ENCODE data around the gene DTX3L.

The DTX3L gene

DNA sequence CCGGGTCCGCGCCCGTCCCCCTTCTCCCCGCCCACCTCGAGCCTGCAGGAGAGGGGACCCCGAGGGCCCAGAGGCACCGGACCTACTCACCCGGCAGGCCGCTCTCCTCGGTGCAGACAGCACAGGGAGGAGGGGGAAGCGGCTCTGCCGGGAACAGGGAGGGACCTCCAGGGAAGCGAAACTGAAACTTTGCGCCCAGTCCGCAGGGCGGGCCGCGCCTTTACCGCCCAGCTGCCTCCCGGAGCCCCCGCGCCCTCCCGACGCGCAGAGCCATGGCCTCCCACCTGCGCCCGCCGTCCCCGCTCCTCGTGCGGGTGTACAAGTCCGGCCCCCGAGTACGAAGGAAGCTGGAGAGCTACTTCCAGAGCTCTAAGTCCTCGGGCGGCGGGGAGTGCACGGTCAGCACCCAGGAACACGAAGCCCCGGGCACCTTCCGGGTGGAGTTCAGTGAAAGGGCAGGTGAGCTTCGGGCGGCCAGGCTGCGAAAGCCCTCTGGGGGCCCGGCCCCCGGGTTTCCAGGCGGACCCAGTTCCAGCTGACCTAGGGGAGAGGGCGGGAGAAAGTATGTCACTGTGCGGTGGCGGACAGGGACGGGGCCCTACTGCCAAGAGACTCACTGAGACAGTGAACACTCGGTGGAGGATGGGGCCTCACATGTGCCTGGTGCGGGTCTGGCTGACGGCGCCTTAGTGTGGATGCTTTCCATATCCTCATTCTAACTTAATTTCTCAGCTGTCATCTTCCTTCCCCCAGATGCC lies at the start of gene DTX3L, which contains the start of gene PARP9:
DTX3L (plus strand) TSS at position 184 of the 758 bp plus-strand sequence; CDS start at position 273, 89 bp downstream.
PARP9 (minus strand) TSS at position 146 of the 758 bp plus-strand sequence. CDS start 4,680 bp downstream, outside the sequence.
- DNase-seq (ENCODE audit: low spot score), result peak; percentile 64

DNA sequence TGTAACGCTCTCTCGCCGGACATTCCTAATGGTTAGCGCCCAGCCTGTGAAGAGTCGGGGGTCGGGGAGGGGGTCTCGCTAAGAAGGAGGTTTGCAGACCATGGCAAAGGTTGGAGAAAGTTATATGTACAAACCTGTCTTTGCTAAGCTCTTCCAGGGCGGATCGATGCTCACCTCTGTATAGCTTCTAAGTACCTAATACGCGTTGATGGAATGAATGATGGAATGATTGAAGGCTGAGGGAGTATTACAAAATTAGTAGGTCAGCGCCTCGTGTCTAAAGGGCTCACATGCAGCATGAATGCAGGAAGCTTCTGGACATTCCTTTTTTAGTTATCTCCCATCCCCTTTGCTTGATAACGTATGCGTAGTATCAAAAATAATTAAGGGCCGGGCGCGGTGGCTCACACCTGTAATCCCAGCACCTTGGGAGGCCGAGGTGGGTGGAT lies 49.1 kb upstream of the DTX3L start:
- no peak for DNase-seq (ENCODE audit: low spot score)

DNA sequence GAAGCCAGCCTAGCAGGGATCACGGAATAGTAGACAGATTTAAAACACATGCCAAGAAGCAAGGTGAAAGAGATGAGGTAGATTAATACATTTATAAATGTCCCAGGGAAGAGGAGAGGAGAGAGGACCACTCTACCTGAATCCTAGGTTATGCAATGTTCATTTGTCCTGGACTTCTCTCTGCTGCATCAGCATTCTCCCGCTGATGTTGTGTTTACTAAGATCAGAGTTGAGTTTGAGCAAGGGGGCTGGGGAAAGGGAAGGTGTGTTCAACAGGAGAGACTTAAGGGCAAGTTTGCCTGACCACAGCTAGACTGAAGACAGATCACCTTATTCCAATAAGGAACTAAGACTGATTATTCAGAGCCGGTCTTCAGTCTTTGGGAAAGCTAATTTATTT lies 48.3 kb upstream of the DTX3L start:
- no peak for DNase-seq (ENCODE audit: low spot score)

DNA sequence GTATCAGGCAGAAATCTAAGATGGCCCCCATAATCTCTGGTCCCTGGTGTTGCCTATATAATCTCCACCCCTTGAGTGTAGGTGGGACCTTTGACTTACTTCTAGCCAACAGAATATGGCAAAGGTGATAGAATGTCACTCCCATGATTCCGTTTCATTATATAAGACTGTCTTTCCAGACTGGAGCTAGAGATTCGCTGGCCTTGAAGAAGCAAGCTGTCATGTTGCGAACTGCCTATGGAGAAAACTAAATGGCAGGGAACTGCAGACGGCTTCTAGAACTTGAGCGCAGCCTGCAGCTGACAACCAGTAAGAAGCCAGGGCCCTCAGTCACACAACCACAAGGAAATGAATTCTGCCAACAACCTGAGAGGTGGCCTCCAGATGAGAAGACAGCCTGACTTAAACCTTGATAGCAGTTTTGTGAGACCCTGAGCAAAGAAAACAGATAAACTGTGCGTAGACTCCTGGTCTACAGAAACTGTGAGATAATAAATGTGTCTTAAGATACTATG lies 47.2 kb upstream of the DTX3L start:
- no peak for DNase-seq (ENCODE audit: low spot score)

DNA sequence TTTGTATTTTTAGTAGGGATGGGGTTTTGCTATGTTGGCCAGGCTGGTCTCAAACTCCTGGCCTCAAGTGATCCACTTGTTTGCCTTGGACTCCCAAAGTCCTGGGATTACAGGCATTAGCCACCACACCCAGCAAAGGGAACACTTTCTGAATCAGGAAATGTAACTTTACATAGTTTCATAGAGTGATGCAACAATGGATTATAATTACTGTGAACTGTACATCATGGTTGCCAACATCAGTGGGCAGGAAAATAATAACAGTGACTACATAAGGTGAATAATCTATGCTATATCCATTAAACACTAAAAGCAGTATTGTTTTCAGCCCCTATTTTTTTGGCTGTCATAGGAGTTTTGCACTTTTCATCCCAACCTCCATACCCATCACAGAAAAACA lies 44.4 kb upstream of the DTX3L start:
- DNase-seq (ENCODE audit: low spot score), result no peak

DNA sequence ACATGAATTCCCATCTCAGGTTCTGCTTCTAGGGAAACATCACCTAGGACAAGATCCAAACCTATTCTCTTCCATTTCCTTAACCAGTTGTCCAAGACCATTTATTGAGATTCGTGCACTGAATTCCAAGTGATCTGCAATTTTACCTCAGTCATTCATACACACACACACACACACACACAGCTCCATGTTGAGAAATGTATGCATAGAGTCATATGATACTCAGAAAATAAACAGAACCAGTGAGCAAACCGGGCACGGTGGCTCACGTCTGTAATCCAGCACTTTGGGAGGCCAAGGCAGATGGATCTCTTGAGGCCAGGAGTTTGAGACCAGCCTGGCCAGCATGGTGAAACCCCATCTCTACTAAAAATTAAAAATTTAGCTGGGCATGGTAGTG lies 43.3 kb upstream of the DTX3L start:
- no peak for DNase-seq (ENCODE audit: low spot score)

DNA sequence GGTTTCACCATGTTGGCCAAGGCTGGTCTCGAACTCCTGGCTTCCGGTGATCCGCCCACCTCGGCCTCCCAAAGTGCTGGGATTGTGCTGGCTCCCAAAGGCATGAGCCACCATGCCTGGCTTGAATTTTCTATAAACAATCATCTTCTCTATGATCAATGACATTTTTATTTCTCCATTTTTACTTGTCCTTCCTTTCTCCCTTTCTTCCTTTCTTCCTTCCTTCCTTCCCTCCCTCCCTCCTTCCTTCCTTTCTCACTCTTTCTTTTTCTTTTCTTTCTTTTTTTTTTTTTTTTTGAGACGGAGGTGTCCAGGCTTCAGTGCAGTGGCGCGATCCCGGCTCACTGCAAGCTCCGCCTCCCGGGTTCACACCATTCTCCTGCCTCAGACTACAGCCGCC lies 40.8 kb upstream of the DTX3L start:
- no peak for DNase-seq (ENCODE audit: low spot score)

DNA sequence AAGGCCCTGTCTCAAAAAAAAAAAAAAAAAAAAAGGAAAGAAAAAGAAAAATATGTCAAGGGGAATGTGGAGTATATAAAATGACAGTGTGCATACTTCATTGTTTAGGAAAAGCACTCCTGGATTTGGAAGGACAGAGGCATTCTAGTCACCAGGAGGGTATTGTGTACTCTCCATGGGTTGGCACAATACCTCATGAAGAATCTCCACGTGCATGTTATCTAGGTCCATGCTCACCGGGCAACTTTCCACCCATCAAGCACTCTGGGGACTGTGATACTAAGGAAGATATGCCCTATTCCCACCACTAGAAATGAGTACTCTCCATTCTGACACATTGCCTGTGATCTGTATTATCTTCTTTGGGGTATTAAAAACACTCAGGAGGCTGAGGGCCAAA lies 34.0 kb upstream of the DTX3L start:
- no peak for DNase-seq (ENCODE audit: low spot score)

DNA sequence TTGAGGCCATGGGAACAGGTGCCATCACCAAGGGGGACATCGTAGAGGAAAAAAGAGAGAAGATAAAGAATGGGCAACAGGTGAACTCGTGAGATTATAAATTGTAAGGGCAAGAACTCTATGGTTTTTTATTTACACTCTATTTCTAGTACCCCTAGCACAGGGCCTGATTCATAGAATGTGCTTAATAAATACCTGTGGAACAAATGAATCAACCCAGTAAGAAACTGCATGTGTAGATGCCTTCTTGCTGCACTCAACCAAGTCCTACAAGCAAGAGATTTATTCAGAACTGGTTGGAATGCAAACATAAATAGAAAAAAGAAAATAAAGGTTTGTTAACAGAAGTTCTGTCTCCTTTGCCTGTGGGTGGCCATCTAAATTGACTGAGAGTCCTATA lies 30.7 kb upstream of the DTX3L start:
- DNase-seq (ENCODE audit: low spot score), result no peak

DNA sequence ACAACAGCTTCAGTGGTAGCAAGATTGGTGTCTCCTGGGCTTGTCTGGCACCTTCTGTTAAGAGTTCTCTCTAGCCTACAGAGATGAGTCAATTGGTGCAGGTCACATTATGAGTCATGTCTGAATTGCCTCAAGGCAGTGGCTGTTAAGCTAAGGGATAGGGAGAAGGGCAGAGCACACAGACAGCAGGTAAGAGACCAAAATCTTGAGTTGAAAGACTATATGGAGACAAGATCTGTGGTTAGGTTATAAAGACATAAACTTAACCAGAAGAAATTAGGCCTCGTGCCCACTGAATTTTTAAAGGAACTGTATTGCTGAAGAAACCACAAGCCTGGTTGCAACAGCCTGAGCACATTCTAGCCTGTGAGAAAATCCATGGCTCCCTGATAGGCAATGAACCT lies 30.2 kb upstream of the DTX3L start:
- no peak for DNase-seq (ENCODE audit: low spot score)

DNA sequence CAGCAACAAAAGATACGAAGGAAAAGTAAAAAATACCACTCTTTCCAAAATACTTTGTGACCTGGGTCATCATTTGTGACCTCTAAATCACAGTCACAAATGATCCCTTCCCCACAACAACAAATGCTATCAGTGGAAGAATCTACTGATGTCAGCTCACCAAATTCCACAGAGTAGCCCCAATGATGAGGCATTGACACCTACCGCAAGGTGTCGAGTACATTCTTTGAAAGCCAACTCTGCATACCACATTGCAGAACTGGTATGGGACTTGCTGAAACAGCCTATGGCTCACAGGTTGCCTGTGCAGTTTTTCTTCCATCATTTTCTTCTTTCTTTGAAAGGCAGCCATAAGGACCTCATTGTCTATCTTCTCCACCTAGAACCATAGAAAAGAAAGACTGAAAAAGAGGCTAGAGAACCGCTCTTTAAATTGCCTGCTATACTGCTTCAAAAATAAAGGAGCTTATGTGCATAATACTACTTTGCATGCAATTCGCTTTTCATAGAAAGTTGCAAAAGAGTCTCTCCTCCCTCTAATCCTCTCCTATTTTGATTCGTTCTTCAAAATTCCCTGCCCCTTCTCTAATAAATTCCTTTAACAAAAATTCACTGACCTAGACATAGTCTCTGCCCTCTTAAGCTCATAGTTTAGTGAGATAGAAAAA lies 28.0 kb upstream of the DTX3L start:
- no peak for DNase-seq (ENCODE audit: low spot score)

DNA sequence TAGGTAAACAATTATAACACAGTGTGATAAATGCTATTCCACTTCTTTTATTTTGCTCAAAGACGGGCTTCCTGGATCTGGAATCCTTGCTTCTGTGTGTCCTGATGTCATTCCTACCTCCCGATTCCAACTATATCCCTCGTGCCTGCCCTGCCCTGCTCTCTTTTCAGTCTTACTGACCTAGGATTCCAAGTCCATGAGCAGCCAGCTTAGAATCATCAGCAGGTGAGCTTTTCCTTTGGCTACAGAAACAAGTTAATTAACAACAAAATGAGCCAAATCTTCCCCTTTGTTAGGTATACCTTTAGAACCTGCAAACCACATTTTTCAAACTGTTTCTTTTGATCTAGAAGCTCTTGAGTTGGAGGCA lies 27.5 kb upstream of the DTX3L start:
- DNase-seq (ENCODE audit: low spot score), result no peak

DNA sequence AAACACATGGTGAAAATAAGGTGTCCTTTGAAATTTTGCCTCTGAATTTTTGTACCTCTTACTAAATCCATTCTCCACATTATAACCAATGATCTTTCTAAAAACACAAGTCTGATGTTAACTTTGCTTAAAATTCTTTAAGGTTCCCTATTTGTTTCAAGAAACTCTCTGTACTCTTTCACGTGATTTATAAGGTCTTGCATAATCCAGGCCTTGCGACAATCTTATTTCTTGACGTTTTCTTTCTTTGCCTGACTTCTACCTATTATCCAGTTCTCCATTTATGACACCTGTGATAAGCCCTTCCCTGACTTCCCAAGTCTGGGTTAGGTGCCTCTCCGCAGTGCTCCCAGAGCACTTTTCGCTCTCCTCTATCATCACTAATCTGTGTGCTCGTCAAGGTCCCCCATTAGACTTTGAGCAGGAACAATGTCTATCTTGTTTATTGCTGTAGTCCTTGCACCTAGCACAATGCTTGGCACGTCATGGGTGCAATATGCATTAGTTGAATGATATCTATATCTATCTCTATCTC lies 25.1 kb upstream of the DTX3L start:
- no peak for DNase-seq (ENCODE audit: low spot score)

DNA sequence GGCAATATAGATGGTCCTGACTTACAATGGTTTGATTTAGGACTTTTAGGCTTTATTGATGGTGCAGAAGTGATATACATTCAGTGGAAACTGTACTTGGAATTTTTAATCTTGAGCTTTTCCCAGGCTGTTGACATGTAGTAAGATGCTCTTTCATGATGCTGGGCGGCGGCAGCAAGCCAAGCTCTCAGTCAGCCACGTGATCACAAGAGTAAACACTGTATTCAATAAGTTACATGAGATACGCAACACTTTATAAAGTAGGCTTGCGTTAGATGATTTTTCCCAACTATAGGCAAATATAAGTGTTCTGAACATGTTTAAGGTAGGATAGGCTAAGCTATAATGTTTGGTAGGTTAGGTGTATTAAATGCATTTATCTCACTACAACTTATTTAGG lies 18.0 kb upstream of the DTX3L start:
- no peak for DNase-seq (ENCODE audit: low spot score)

DNA sequence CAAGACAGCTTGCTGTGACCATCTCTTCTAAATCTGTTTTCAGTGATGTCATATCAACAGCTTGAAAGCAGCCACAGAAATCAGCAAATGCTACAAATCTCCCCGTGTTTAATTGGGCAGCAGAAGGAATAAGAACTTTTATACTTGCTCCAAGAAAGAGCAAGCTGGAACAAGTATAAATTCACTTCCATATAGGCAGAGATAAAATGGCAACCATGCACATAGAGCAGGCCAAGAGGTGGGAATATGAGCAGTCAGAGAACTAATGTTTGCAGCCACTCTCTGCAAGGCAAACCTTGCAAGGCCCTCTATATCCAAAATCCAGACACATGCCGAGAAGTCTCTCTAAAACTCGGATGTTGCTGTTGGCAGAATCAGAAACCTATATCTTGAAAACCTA lies 16.1 kb upstream of the DTX3L start:
- no peak for DNase-seq (ENCODE audit: low spot score)

DNA sequence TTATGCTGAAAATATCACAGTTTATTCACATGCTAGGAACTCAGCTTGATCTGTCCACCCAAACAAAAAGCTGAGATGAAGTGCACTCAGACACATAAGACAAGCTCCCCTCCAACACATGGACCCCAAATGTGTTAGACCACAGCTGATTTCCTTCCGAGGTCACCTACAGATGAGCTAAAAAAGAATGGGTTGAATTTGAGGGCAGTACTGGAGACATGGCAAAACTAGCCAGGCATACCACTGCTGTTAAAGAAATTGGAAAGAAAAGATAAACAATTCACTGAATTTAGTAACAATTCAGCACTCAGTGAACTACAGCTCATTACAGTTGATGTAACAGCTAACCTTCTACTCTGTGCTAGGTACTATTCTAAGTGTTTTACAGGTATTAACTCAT lies 15.5 kb upstream of the DTX3L start:
- no peak for DNase-seq (ENCODE audit: low spot score)

DNA sequence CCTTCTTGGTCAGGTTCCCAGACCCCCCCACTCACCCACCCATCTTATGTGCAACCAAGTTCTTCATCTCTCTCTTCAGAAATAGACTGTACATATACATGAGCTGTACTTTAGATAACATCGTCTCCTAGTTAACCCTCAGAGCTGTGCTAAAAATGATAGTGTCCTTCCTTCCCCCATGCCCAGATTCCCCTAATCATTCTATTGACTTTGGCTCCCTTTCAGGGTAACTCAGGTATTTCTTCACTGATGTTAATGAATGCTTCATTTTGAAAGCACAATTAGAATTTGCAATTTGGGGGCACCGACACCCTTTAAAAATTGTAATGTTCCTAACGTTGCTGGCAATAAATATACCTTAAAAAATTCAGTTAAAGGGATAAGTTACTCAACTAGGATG lies 11.0 kb upstream of the DTX3L start:
- DNase-seq (ENCODE audit: low spot score), result no peak

DNA sequence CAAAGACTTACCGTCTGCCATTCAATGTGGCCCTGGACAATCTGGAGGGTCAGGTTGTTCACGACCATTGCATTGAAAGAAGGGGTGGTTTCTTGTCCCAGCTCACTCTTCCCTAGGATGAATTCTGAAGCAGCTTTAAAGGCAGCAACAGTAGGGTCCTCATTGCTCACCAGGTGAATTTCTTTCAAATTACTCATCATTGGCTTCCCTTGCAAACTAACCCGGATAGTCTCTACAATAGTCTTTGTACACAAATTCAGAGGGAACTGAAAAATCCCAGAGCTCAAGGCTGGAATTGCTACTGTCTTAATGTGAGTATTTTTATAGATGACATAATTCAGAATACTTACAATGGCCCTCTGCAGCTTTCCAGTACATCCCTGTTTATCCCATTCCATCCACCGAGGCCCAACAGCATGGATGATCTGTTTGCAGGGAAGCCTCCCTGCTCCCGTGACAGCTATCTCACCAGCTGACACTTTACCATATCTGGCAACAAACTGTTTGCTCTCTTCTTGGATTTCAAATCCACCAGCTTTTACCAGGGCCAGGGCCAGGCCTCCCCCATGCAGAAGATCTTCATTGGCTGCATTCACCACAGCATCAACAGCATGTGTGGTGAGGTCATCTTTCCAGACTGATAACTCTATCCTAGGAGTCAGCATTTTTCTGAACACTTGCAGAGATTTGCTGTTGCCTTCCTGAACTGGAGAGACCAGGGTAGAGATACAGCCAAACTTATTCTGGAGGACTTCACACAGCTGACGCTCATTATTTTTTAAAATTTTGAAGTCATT lies 8.7 kb upstream of the DTX3L start:
- DNase-seq (ENCODE audit: low spot score), result no peak

DNA sequence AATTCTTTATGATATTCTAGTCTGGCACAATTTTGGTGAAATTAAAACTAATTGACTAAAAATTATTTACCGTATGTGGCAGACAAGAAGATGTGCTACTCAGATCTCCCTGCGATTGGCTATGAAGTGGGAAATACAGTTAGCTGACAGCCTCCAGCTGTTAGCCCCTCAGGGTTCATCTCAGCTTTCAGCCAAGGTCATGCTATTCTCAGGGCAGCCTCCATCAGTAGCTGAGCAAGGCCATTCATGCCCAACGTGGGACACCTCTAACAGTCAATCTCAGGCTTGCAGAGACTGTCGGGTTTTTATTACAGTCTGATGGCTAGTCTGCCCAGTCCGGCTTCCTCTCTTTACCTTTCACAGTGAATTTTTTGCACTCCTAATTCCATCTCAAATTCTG lies 6.8 kb upstream of the DTX3L start:
- DNase-seq (ENCODE audit: low spot score), result no peak

DNA sequence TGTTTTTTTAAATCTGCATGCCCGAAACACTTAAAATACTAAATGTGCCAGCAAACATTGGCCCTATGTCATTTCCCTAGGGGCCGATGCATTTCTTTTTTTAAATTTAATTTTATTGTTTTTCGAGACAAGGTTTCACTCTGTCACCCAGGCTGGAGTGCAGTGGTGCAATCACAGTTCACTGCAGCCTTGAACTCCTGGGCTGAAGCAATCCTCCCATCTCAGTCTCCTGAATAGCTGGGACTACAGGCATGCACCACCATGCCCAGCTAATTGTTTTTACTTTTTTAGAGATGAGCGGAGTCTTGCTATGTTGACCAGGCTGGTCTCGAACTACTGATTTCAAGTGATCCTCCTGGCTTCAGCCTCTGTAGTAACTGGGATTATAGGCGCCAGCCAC lies 5.5 kb upstream of the DTX3L start:
- DNase-seq (ENCODE audit: low spot score), result no peak

DNA sequence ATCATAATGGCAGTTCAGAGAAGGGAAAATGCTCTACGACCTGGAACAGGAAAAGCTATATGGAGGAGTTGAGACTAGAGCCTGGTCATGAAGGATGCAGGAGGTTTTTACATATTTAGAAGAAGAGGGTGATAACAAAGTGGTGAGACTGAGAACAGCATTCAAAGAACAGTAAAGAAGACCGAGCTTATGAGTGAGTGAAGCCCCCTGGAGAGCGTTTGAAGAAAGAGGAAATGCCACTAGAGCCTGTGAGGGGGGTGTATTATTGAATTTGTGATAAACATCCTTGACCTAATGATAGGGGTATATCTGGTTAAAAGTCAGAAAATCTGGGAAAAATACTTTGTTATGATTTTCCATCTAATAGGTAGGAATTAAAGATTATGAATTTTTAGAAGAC lies 4.2 kb upstream of the DTX3L start:
- no peak for DNase-seq (ENCODE audit: low spot score)

DNA sequence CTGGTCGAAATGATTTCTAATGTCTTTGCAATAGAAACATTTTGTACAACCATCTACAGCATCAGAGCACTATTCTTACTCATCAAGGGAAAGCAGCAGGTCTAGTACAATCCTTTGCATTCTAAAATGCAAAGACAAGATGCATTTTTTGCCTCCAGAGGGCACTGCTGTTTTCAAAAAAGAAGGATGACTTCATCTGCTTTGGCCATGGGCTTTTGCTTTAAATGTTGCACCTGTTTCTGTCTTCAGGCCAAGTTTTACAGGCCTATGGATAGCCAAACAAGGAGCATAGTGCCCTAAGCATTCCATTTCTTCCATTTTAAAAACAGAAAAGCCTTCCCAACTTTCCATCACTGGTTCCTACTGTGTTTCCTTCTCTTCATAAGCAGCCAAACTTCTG lies 3.5 kb upstream of the DTX3L start:
- peak; percentile 86 for DNase-seq (ENCODE audit: low spot score)
